Spleen (tissue), 7 donors: ENCODE data around the gene VTI1A.

ENCODE experiments used
- POLR2A ChIP-seq, 3 donors: fragments of 450-650 bp; IDR thresholded peaks; one replicate each; pipeline ENCODE4 v1.5.1; 2017; ENCODE audit warnings: antibody characterized with exemption in 3 of 3, mild to moderate bottlenecking in 1 of 3
- TF ChIP-seq, protein P1 (sequence below), 11 experiments: fragments of 200-600 bp in 7 of 11; fragments of 450-650 bp in 4 of 11; sonication (generic) in 4 of 11; IDR thresholded peaks in 8 of 11; conservative IDR thresholded peaks in 3 of 11; 1 replicate in 7 of 11; 2 replicates in 4 of 11; pipeline versions ENCODE4 v1.4.0 to v1.8.0; 2016 to 2021; ENCODE audit warnings: antibody characterized with exemption in 11 of 11, inconsistent platforms in 4 of 11, mild to moderate bottlenecking in 1 of 11
- donor health status: DM: no; HTN: no; CAD: no; lungs with moderate emphysema.
- donor health status: DM: no; HTN: no; CAD: no.
- donor health status: DM: no; HTN: no; CAD: no.

DNA sequence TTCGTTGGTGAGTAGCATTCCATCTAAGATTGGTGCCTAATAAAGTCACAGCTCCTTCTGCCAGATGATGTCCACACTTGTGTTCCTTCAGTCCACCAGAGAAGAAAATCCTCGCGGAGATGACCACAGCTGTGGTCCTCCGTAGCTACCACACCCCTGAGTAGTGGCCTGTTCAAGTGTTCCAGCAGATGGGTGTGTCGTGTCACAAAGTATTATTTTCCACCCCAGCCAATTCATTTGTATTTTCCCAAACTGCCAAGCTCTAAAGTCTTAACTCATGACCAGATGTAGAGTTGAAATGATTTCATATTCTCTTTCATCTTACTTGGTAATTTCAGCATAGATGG, 251.8 kb downstream of the VTI1A start:
- TF ChIP-seq, protein P1, sequence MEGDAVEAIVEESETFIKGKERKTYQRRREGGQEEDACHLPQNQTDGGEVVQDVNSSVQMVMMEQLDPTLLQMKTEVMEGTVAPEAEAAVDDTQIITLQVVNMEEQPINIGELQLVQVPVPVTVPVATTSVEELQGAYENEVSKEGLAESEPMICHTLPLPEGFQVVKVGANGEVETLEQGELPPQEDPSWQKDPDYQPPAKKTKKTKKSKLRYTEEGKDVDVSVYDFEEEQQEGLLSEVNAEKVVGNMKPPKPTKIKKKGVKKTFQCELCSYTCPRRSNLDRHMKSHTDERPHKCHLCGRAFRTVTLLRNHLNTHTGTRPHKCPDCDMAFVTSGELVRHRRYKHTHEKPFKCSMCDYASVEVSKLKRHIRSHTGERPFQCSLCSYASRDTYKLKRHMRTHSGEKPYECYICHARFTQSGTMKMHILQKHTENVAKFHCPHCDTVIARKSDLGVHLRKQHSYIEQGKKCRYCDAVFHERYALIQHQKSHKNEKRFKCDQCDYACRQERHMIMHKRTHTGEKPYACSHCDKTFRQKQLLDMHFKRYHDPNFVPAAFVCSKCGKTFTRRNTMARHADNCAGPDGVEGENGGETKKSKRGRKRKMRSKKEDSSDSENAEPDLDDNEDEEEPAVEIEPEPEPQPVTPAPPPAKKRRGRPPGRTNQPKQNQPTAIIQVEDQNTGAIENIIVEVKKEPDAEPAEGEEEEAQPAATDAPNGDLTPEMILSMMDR (IDR thresholded peaks at IDR 0.05 in 8 of 11, conservative IDR thresholded peaks at IDR 0.05 in 3 of 11): no peak
- TF ChIP-seq POLR2A (IDR thresholded peaks at IDR 0.05): no peak
